PC-3 (cell line): ENCODE results near the gene BCORL1. TPM values are rescaled to one million over a fixed set of nuclear protein-coding genes. Genes with fewer than 3 reads are reported as not detected.

Experiments
- ATAC-seq: fragments of 200-7000 bp; cut with Tn5 transposase; 2 replicates; pipeline ENCODE4 v1.9.1; 2020; ENCODE audit warnings: mild to moderate bottlenecking, moderate library complexity
- BruUV-seq: library from RNA; stranded (reverse); fragments of 400-500 nt; replicated peaks from 2 replicates; lab custom pipeline; 2021; lab: Mats Ljungman, UMichigan
- CTCF ChIA-PET: fragments of 300-600 bp; sonication (Branson Sonifier 250); formaldehyde crosslinking; loops from one replicate; lab custom pipeline; 2022; ENCODE audit warnings: antibody characterized with exemption; lab: Charles Lee
- POLR2A ChIA-PET: fragments of 300-600 bp; sonication (Branson Sonifier 250); formaldehyde crosslinking; loops from one replicate; lab custom pipeline; 2022; ENCODE audit warnings: antibody characterized with exemption; ENCODE audit not compliant: unreplicated experiment; lab: Charles Lee
- DNase-seq: peaks from one replicate; pipeline ENCODE4 v3.0.0-alpha.2; 2015
- H2AFZ ChIP-seq: fragments of 300-600 bp; sonication (generic); 2 replicates; pipeline ENCODE4 v1.6.0; 2016; ENCODE audit warnings: antibody characterized with exemption, low read length
- H3F3A ChIP-seq: fragments of 300-600 bp; sonication (generic); one replicate; pipeline ENCODE4 v1.6.0; 2017; ENCODE audit warnings: antibody characterized with exemption, low read length, control low read depth, mild to moderate bottlenecking; ENCODE audit not compliant: unreplicated experiment
- H3K27ac ChIP-seq: fragments of 300-600 bp; sonication (generic); 2 replicates; pipeline ENCODE4 v1.5.1; 2016; ENCODE audit warnings: mild to moderate bottlenecking, low read length
- H3K27me3 ChIP-seq: fragments of 300-600 bp; sonication (generic); 2 replicates; pipeline ENCODE4 v1.6.1; 2016; ENCODE audit warnings: low read length, mixed read lengths
- H3K36me3 ChIP-seq: fragments of 300-600 bp; sonication (generic); 2 replicates; pipeline ENCODE4 v1.6.1; 2016; ENCODE audit warnings: low read depth, mixed run types, low read length, mixed read lengths
- H3K4me1 ChIP-seq: fragments of 300-600 bp; sonication (generic); 2 replicates; pipeline ENCODE4 v1.5.1; 2016; ENCODE audit warnings: low read length; ENCODE audit not compliant: insufficient read depth
- H3K4me2 ChIP-seq: fragments of 300-600 bp; sonication (generic); 2 replicates; pipeline ENCODE4 v1.6.0; 2016; ENCODE audit warnings: low read length
- H3K4me3 ChIP-seq: fragments of 300-600 bp; sonication (generic); 2 replicates; pipeline ENCODE4 v1.5.1; 2016; ENCODE audit warnings: mild to moderate bottlenecking, low read length, mixed read lengths
- H3K79me2 ChIP-seq: fragments of 300-600 bp; sonication (generic); 2 replicates; pipeline ENCODE4 v1.6.1; 2017; ENCODE audit warnings: low read length, mixed read lengths
- H3K9ac ChIP-seq: fragments of 300-600 bp; sonication (generic); 2 replicates; pipeline ENCODE4 v1.6.0; 2016; ENCODE audit warnings: mild to moderate bottlenecking, low read length
- H3K9me2 ChIP-seq: fragments of 300-600 bp; sonication (generic); replicated peaks from 2 replicates; pipeline ENCODE4 v1.6.1; 2016; ENCODE audit warnings: mixed run types, low read length, mixed read lengths
- H3K9me3 ChIP-seq: fragments of 300-600 bp; sonication (generic); 2 replicates; pipeline ENCODE4 v1.6.1; 2016; ENCODE audit warnings: low read length, mixed read lengths
- H4K20me1 ChIP-seq: fragments of 300-600 bp; sonication (generic); 2 replicates; pipeline ENCODE4 v1.6.1; 2016; ENCODE audit warnings: low read length, mixed read lengths
- EZH2 ChIP-seq: fragments of 300-600 bp; sonication (generic); IDR thresholded peaks from one replicate; pipeline ENCODE4 v1.6.1; 2017; ENCODE audit warnings: antibody characterized with exemption, mild to moderate bottlenecking, low read length; ENCODE audit not compliant: unreplicated experiment
- EZH2phosphoT487 ChIP-seq: fragments of 300-600 bp; sonication (generic); IDR thresholded peaks from 2 replicates; pipeline ENCODE4 v1.6.1; 2018; ENCODE audit warnings: mild to moderate bottlenecking, antibody characterized with exemption, low read length, borderline replicate concordance
- intact Hi-C: fragments of 100-400 bp; cut with micrococcal nuclease; formaldehyde crosslinking; loops from 2 replicates; pipeline ENCODE4 v1.9.0; 2023
- total RNA-seq: library from RNA; depleted of rRNA; stranded (reverse); fragments of >200 nt; gene quantifications from 2 replicates; pipeline ENCODE4 v1.2.3, GENCODE V29; 2014
- TF ChIP-seq, protein P1 (sequence below): fragments of 300-600 bp; sonication (generic); conservative IDR thresholded peaks from 2 replicates; pipeline ENCODE4 v1.5.1; 2017; ENCODE audit warnings: antibody characterized with exemption, low read depth, mild to moderate bottlenecking, low read length

BCORL1 gene
- total RNA-seq, 1 experiment from 2014 or later = 3.1 TPM

DNA sequence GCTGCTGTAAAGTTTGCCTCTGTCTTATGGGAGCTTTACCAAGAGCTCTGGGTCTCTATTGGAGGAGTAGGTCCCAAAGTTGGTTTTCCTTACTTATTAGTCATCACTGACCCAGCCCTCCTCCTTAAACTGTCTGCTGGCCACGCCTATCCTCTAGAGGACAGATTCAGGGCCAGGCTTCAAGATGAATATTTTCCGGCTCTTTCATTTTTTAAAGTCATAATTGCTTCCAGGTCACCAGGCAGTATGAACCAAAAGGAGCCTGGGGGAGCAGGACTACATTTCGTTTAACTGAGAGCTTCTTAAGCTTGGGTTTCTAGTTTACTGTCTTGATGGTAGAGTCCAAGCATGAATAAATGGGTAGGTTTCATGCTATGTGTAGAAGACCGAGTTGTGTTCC is 13.7 kb downstream of the BCORL1 start:
- POLR2A ChIA-PET = no interaction called here
- intact Hi-C loops = no loop called here
- H3K9ac ChIP-seq = no peak overlapping the region
- no peak overlapping the region for H3K4me3 ChIP-seq
- peaks cover 9% of the 10 kb centered on the region; the same call in 1 of the 2 replicates for H3K4me1 ChIP-seq
- H3F3A ChIP-seq = no peaks in the 10 kb centered on the region
- no peak for TF ChIP-seq EZH2phosphoT487
- no peak for TF ChIP-seq EZH2
- TF ChIP-seq, protein P1, sequence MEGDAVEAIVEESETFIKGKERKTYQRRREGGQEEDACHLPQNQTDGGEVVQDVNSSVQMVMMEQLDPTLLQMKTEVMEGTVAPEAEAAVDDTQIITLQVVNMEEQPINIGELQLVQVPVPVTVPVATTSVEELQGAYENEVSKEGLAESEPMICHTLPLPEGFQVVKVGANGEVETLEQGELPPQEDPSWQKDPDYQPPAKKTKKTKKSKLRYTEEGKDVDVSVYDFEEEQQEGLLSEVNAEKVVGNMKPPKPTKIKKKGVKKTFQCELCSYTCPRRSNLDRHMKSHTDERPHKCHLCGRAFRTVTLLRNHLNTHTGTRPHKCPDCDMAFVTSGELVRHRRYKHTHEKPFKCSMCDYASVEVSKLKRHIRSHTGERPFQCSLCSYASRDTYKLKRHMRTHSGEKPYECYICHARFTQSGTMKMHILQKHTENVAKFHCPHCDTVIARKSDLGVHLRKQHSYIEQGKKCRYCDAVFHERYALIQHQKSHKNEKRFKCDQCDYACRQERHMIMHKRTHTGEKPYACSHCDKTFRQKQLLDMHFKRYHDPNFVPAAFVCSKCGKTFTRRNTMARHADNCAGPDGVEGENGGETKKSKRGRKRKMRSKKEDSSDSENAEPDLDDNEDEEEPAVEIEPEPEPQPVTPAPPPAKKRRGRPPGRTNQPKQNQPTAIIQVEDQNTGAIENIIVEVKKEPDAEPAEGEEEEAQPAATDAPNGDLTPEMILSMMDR = no peak
- H3K27ac ChIP-seq = no peak overlapping the region
- no peaks in the 10 kb centered on the region for H3K79me2 ChIP-seq
- H3K36me3 ChIP-seq = no peaks in the 10 kb centered on the region
- CTCF ChIA-PET = no interaction called here
- ATAC-seq (peak; percentile 99), DNase-seq (peak; percentile 61)
- H3K27me3 ChIP-seq = no peaks in the 10 kb centered on the region
- H3K4me2 ChIP-seq = no peak overlapping the region
- H3K9me3 ChIP-seq = no peaks in the 10 kb centered on the region
- H4K20me1 ChIP-seq = no peaks in the 10 kb centered on the region
- no peak overlapping the region for H2AFZ ChIP-seq
- no peaks in the 10 kb centered on the region for H3K9me2 ChIP-seq
- BruUV-seq = no TSS peak

DNA sequence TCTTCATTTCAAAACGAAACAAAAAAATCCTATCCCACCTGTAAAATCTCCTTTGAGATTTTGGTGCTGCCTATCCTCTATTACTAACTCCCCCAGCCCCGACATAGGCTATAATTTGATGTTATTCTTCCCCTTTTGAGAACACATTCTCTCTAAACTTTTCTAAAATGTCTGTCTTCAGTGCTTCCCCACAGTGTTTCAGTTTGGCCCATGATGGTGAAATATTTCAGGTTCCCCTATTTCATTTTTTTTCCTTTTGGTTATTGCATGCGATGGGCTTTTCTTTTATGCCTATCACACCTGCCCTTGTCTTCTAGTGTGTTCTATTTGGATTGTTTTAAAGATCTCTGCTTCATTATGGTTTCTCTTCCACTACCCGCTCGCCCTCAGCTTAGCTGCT is 14.7 kb downstream of the BCORL1 start:
- POLR2A ChIA-PET = no interaction called here
- no peak for DNase-seq
- Histone ChIP-seq H3K27ac (no peak overlapping the region), H3K79me2 (no peaks in the 10 kb centered on the region), H3K4me3 (no peak overlapping the region), H3K27me3 (no peaks in the 10 kb centered on the region), H3K36me3 (no peaks in the 10 kb centered on the region), H3K9me2 (no peaks in the 10 kb centered on the region), H3K9me3 (no peaks in the 10 kb centered on the region), H4K20me1 (no peaks in the 10 kb centered on the region), H3K4me1 (peaks cover 9% of the 10 kb centered on the region; the same call in 1 of the 2 replicates), H3F3A (no peaks in the 10 kb centered on the region), H2AFZ (no peak overlapping the region), H3K4me2 (no peak overlapping the region), H3K9ac (no peak overlapping the region)
- TF ChIP-seq, protein P1 = no peak
- no peak for TF ChIP-seq EZH2phosphoT487
- no peak for ATAC-seq
- BruUV-seq = no TSS peak
- intact Hi-C loops = no loop called here
- CTCF ChIA-PET = no interaction called here

DNA sequence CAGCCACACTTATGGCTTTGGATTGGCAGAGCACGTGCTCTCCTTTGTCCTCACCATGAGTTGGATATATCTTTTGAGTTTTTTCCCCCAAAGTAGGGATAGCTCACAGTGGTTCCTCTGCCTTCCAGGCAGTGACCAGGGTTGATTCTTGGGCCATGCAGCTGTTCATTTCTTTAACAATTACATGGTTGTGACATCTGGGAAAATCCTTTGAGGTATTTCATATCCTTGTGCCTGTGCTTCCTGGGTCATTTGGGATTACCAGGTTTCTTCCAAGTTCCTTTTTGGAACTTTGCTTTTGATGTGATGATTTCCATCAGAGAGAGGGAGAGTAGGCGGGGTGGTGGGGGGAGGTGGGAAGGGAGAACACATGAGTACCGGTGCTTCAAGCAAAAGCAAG is 15.6 kb downstream of the BCORL1 start:
- H2AFZ ChIP-seq = no peak overlapping the region
- no peaks in the 10 kb centered on the region for H3K27me3 ChIP-seq
- DNase-seq (no peak), ATAC-seq (no peak)
- no peak overlapping the region for H3K27ac ChIP-seq
- intact Hi-C loops = no loop called here
- H3K36me3 ChIP-seq = no peaks in the 10 kb centered on the region
- no peaks in the 10 kb centered on the region for H3F3A ChIP-seq
- no peak overlapping the region for H3K4me3 ChIP-seq
- H4K20me1 ChIP-seq = no peaks in the 10 kb centered on the region
- peaks cover 9% of the 10 kb centered on the region; the same call in 1 of the 2 replicates for H3K4me1 ChIP-seq
- H3K9ac ChIP-seq = no peak overlapping the region
- CTCF ChIA-PET = no interaction called here
- no TSS peak for BruUV-seq
- no peaks in the 10 kb centered on the region for H3K9me2 ChIP-seq
- no peaks in the 10 kb centered on the region for H3K9me3 ChIP-seq
- no peak for TF ChIP-seq EZH2
- TF ChIP-seq, protein P1 = no peak
- TF ChIP-seq EZH2phosphoT487 = no peak
- POLR2A ChIA-PET = no interaction called here
- no peaks in the 10 kb centered on the region for H3K79me2 ChIP-seq
- H3K4me2 ChIP-seq = no peak overlapping the region
